ENCODE measurements around the gene NOXA1.

Gene NOXA1

GRCh38 chr9:137480686-137481683, 57.8 kb downstream of the NOXA1 start:
- TF ChIP-seq KLF8 (tag by site-specific recombination; IDR thresholded peaks at IDR 0.05) (no peak), ZNF174 (tag by site-specific recombination; IDR thresholded peaks at IDR 0.05) (no peak), ZNF214 (tag by site-specific recombination; IDR thresholded peaks at IDR 0.05; ENCODE audit: borderline replicate concordance) (no peak), ZNF324 (tag by site-specific recombination; IDR thresholded peaks at IDR 0.05) (no peak), ZNF776 (tag by site-specific recombination; IDR thresholded peaks at IDR 0.05; ENCODE audit: borderline replicate concordance) (no peak), ZNF211 (tag by site-specific recombination; IDR thresholded peaks at IDR 0.05; ENCODE audit: low read depth) (no peak), ZNF202 (tag by site-specific recombination; IDR thresholded peaks at IDR 0.05; ENCODE audit: borderline replicate concordance) (no peak), ZNF423 (tag by site-specific recombination; IDR thresholded peaks at IDR 0.05) (no peak)
- TF ChIP-seq, protein P1, sequence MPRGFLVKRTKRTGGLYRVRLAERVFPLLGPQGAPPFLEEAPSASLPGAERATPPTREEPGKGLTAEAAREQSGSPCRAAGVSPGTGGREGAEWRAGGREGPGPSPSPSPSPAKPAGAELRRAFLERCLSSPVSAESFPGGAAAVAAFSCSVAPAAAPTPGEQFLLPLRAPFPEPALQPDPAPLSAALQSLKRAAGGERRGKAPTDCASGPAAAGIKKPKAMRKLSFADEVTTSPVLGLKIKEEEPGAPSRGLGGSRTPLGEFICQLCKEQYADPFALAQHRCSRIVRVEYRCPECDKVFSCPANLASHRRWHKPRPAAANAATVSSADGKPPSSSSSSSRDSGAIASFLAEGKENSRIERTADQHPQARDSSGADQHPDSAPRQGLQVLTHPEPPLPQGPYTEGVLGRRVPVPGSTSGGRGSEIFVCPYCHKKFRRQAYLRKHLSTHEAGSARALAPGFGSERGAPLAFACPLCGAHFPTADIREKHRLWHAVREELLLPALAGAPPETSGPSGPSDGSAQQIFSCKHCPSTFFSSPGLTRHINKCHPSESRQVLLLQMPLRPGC (tag by site-specific recombination; IDR thresholded peaks at IDR 0.05), result no peak
- Histone ChIP-seq H3K9me3 (ENCODE audit: control insufficient read depth, insufficient read depth, low read depth, low read length) (no peaks in the 10 kb centered on the region), H3K4me3 (ENCODE audit: low read depth, low read length) (no peak overlapping the region), H3K27ac (ENCODE audit: extremely low read depth, low read depth, low read length) (no peak overlapping the region), H3K4me1 (ENCODE audit: control insufficient read depth, insufficient read depth, low read length) (no peaks in the 10 kb centered on the region), H3K36me3 (ENCODE audit: control insufficient read depth in 2 of 2, insufficient read depth in 1 of 2, low read length in 2 of 2) (no peaks in the 10 kb centered on the region)
- ChIA-PET POLR2A (no interaction called here), CTCF (interaction anchor here (0.5 to 0.9 kb wide), 4 partner anchors 9 to 54 kb away, joined by 3 to 7 read pairs (median 4); no protein-coding TSS in a partner anchor)

DNA sequence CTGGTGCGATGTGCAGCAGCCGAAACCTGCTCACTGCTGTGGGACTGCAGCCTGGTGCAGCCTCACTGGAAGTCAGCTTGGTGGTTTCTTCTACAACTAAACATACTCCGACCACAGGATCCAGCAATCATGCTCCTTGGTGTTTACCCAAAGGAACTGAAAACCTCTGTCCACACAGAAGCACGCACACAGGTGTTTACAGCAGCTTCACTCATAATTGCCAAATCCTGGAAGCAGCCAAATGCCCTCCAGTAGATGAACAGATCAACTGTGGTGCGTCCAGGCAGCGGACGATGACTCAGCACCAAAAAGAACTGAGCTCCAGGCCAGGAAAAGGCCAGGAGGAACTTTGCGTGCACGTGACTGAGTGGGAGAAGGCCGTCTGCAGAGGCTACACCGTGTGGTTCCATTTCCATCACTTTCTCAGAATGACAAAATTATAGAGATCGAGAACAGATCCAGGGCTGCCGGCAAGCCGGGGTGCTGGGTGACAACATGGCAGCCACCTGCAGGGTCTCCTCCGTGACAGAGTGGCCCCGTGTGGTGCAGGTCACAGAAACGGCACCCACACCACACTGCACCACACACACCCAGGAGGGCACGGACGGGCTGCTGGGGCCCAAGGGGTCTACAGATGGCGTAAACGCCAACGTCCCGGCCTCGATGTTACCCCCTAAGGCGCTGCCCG, 59.0 kb downstream of the NOXA1 start:
- ChIA-PET CTCF (interaction anchor here (0.7 to 1.8 kb wide), 4 partner anchors 12 to 63 kb away, joined by 3 to 5 read pairs (median 3); partner anchors contain the start of genes EXD3 and NOXA1), POLR2A (interaction anchor here (1.0 to 1.4 kb wide), 3 partner anchors 23 to 59 kb away, joined by 3 to 5 read pairs (median 4); partner anchors contain the start of genes EXD3, NOXA1 and NSMF)
- Histone ChIP-seq H3K27ac (ENCODE audit: extremely low read depth, low read depth, low read length) (no peak overlapping the region), H3K9me3 (ENCODE audit: control insufficient read depth, insufficient read depth, low read depth, low read length) (no peaks in the 10 kb centered on the region), H3K36me3 (ENCODE audit: control insufficient read depth in 2 of 2, insufficient read depth in 1 of 2, low read length in 2 of 2) (no peaks in the 10 kb centered on the region), H3K4me1 (ENCODE audit: control insufficient read depth, insufficient read depth, low read length) (no peaks in the 10 kb centered on the region), H3K4me3 (ENCODE audit: low read depth, low read length) (no peak overlapping the region)
- TF ChIP-seq ZNF394 (tag by site-specific recombination; IDR thresholded peaks at IDR 0.05; ENCODE audit: borderline replicate concordance) (no peak), ZXDB (tag by site-specific recombination; IDR thresholded peaks at IDR 0.05) (no peak), ZBTB17 (tag by site-specific recombination; IDR thresholded peaks at IDR 0.05) (0 out of 2 replicates have a peak, but pooled peaks have one; percentile 24), ZNF777 (tag by site-specific recombination; IDR thresholded peaks at IDR 0.05; ENCODE audit: borderline replicate concordance) (no peak), ZNF747 (tag by site-specific recombination; IDR thresholded peaks at IDR 0.05) (no peak)
- TF ChIP-seq, protein P2, sequence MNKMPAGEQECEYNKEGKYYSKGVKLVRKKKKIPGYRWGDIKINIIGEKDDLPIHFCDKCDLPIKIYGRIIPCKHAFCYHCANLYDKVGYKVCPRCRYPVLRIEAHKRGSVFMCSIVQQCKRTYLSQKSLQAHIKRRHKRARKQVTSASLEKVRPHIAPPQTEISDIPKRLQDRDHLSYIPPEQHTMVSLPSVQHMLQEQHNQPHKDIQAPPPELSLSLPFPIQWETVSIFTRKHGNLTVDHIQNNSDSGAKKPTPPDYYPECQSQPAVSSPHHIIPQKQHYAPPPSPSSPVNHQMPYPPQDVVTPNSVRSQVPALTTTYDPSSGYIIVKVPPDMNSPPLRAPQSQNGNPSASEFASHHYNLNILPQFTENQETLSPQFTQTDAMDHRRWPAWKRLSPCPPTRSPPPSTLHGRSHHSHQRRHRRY (tag by site-specific recombination; IDR thresholded peaks at IDR 0.05), result no peak

All from HEK293 (cell line).